NB4 (cell line): ENCODE measurements around the gene CAVIN4.

Experiments used
- DNase-seq: peaks from one replicate; pipeline ENCODE4 v3.0.0; 2010; ENCODE audit warnings: low read depth
- H3K4me3 ChIP-seq: one replicate; pipeline ENCODE4 v1.5.1; 2011; ENCODE audit warnings: mild to moderate bottlenecking, low read depth, low read length, moderate library complexity
- MYC ChIP-seq: IDR thresholded peaks from 2 replicates; pipeline ENCODE4 v1.6.1; 2011; ENCODE audit warnings: low read depth, low read length
- POLR2A ChIP-seq: IDR thresholded peaks from 2 replicates; pipeline ENCODE4 v1.6.1; 2011; ENCODE audit warnings: mild to moderate bottlenecking; ENCODE audit not compliant: insufficient read length; ENCODE audit errors: extremely low read depth
- TF ChIP-seq, protein P1 (sequence below): IDR thresholded peaks from one replicate; pipeline ENCODE4 v1.5.1; 2012; ENCODE audit warnings: low read depth, low read length
- TF ChIP-seq, protein P2 (sequence below): IDR thresholded peaks from 2 replicates; pipeline ENCODE4 v1.6.1; 2011; ENCODE audit warnings: low read depth, low read length

The CAVIN4 gene

DNA sequence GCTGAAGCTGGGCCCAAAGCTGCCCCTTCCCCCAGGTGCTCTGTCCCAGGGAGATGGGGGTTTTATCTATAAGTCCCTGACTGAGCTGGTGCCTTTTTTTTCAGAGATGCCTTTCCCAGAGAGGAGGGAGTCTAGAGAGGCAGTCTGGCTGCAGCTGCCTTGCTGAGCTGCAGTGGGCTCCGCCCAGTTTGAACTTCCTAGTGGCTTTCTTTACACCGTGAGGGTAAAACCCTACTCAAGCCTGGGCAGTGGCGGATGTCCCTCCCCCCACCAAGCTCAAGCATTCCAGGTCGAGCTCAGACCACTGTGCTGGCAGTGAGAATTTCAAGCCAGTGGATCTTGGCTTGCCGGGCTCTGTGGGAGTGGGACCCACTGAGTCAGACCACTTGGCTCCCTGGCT is 41.3 kb downstream of the CAVIN4 start:
- TF ChIP-seq MYC = no peak
- TF ChIP-seq, protein P1, sequence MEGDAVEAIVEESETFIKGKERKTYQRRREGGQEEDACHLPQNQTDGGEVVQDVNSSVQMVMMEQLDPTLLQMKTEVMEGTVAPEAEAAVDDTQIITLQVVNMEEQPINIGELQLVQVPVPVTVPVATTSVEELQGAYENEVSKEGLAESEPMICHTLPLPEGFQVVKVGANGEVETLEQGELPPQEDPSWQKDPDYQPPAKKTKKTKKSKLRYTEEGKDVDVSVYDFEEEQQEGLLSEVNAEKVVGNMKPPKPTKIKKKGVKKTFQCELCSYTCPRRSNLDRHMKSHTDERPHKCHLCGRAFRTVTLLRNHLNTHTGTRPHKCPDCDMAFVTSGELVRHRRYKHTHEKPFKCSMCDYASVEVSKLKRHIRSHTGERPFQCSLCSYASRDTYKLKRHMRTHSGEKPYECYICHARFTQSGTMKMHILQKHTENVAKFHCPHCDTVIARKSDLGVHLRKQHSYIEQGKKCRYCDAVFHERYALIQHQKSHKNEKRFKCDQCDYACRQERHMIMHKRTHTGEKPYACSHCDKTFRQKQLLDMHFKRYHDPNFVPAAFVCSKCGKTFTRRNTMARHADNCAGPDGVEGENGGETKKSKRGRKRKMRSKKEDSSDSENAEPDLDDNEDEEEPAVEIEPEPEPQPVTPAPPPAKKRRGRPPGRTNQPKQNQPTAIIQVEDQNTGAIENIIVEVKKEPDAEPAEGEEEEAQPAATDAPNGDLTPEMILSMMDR = no peak
- TF ChIP-seq, protein P2, sequence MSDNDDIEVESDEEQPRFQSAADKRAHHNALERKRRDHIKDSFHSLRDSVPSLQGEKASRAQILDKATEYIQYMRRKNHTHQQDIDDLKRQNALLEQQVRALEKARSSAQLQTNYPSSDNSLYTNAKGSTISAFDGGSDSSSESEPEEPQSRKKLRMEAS = no peak
- TF ChIP-seq POLR2A = no peak
- no peak for DNase-seq
- H3K4me3 ChIP-seq = no peak overlapping the region

DNA sequence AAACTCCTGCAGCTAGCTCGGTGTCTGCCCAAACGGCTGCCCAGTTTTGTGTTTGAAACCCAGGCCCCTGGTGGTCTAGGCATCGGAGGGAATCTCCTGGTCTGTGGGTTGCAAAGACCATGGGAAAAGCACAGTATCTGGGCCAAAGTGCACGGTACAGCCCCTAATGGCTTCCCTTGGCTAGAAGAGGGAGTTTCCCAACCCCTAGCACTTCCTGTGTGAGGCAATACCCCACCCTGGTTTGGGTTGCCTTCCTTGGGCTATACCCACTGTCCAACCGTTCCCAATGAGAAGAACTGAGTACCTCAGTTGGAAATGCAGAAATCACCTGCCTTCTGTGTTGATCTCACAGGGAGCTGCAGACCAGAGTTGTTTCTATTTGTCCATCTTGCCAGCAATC is 41.8 kb downstream of the CAVIN4 start:
- TF ChIP-seq, protein P1 = no peak
- TF ChIP-seq, protein P2 = no peak
- TF ChIP-seq MYC = no peak
- TF ChIP-seq POLR2A = no peak
- H3K4me3 ChIP-seq = no peak overlapping the region
- peak; percentile 47 for DNase-seq

DNA sequence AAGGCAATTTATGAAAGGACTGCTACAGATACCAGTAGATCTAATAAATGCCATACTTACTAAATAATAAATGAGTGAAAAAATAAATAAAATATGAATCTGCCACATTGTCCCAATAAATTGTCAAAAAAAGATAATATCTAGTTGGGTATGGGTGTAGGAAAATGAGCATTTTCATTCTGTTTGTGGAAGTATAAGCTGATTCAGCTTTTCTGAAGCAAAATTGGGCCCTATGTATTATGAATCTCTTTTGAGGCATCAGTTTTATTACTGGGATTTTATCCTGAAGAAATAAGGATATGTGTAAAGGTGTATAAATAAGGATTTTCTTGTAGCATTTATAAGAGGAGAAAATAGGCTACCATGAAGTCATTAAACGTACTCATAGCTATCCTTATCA is 46.1 kb downstream of the CAVIN4 start:
- no peak for DNase-seq
- TF ChIP-seq POLR2A = no peak
- TF ChIP-seq, protein P1 = no peak
- TF ChIP-seq, protein P2 = no peak
- TF ChIP-seq MYC = no peak

DNA sequence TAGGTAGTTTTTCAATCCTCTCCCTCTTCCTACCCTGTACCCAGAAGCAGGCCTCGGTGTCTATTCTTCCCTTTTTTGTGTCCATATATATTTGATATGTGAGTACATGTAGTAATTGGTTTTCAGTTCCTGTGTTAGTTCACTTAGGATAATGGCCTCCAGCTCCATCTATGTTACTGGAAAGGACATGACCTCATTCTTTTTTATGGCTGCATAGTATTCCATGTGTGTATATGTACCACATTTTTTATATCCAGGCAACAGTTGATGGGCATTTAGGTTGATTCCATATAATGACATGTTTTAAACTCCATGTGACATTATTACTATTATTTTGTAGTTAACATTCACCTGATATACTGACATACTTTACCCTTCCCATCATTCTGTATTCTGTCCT is 49.1 kb downstream of the CAVIN4 start:
- TF ChIP-seq, protein P2 = no peak
- TF ChIP-seq MYC = no peak
- no peak for TF ChIP-seq POLR2A
- TF ChIP-seq, protein P1 = no peak

More for the DNA sequence above, 46.1 kb downstream of the CAVIN4 start:
- H3K4me3 ChIP-seq = no peak overlapping the region

DNA sequence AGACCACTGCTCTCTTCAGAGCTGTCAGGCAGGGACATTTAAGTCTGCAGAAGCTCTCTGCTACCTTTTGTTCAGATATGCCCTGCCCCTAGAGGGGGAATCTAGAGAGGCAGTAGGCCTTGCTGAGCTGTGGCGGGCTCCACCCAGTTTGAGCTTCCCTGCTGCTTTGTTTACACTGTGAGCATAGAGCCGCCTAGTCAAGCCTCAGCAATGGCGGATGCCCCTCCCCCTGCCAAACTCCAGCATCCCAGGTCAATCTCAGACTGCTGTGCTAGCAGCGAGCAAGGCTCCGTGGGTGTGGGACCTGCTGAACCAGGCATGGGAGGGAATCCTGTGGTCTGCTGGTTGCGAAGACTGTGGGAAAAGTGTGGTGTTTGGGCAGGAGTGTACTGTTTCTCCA is 59.9 kb downstream of the CAVIN4 start:
- TF ChIP-seq, protein P1 = no peak
- TF ChIP-seq, protein P2 = no peak
- TF ChIP-seq MYC (no peak), POLR2A (no peak)
- no peak for DNase-seq
- H3K4me3 ChIP-seq = no peak overlapping the region

More for the DNA sequence above, 49.1 kb downstream of the CAVIN4 start:
- DNase-seq = no peak
- H3K4me3 ChIP-seq = no peak overlapping the region
